ENCODE results near the gene KDM6B. TPM values are rescaled to one million over a fixed set of nuclear protein-coding genes. Genes with fewer than 3 reads are reported as not detected.

The KDM6B gene
- total and polyA plus RNA-seq, 5 donors = 18.6 to 28.1 (median 27.0) TPM

GRCh38 chr17:7854078-7854777, 20.2 kb downstream of the KDM6B start:
- Histone ChIP-seq H3K9me3 (ENCODE audit: control insufficient read depth, low read length) (no peaks in the 10 kb centered on the region), H3K27ac (ENCODE audit: low read length) (peak overlapping the region; percentile 18), H3K4me1 (ENCODE audit: control insufficient read depth, insufficient read depth, low read length) (peaks cover 6% of the 10 kb centered on the region), H3K4me3 (ENCODE audit: low read length) (no peak overlapping the region), H3K27me3 (ENCODE audit: control insufficient read depth, insufficient read depth) (no peaks in the 10 kb centered on the region)
- no peak for ATAC-seq
- 69% methylated on average over 31 of the region's 31 CpGs for WGBS
- peak; percentile 29 to 78 (median 63) for DNase-seq
- intact Hi-C loops (cut with DNase I) = loop anchor here in 1 of 4 donors (10.0 kb wide), 1 partner anchor 109 kb away; no protein-coding TSS in a partner anchor

GRCh38 chr17:7854851-7855659, 21.0 kb downstream of the KDM6B start, which contains the start of gene TMEM88:
TSS of gene TMEM88 (plus strand) at chr17:7855066. CDS start at chr17:7855075, 9 bp downstream.
- Histone ChIP-seq H3K4me3 (ENCODE audit: low read length) (peak within 1 kb of the TSS; percentile 43), H3K4me1 (ENCODE audit: control insufficient read depth, insufficient read depth, low read length) (peaks cover 6% of the 10 kb centered on the region), H3K9me3 (ENCODE audit: control insufficient read depth, low read length) (no peaks in the 10 kb centered on the region), H3K27ac (ENCODE audit: low read length) (peak within 1 kb of the TSS; percentile 80), H3K27me3 (ENCODE audit: control insufficient read depth, insufficient read depth) (no peaks in the 10 kb centered on the region)
- WGBS = 36% methylated on average over 57 of the region's 57 CpGs
- peak; percentile 44 to 83 (median 77) for DNase-seq
- ATAC-seq = peak in 1 of 2 donors; percentile 0
- intact Hi-C loops (cut with DNase I) = loop anchor here in 1 of 4 donors (10.0 kb wide), 1 partner anchor 110 kb away; no protein-coding TSS in a partner anchor

GRCh38 chr17:7855660-7856010, 21.6 kb downstream of the KDM6B start:
- H3K27ac ChIP-seq (ENCODE audit: low read length) = peak overlapping the region; percentile 80
- H3K9me3 ChIP-seq (ENCODE audit: control insufficient read depth, low read length) = no peaks in the 10 kb centered on the region
- H3K4me1 ChIP-seq (ENCODE audit: control insufficient read depth, insufficient read depth, low read length) = peaks cover 6% of the 10 kb centered on the region
- intact Hi-C loops (cut with DNase I) = loop anchor here in 1 of 4 donors (2.0 to 10.0 kb wide), 2 partner anchors 21 to 111 kb away; partner anchors contain the start of gene KDM6B
- H3K4me3 ChIP-seq (ENCODE audit: low read length) = peak overlapping the region; percentile 43
- no peak for ATAC-seq
- 16% methylated on average over 15 of the region's 15 CpGs for WGBS
- peak; percentile 52 to 77 (median 77) for DNase-seq
- H3K27me3 ChIP-seq (ENCODE audit: control insufficient read depth, insufficient read depth) = no peaks in the 10 kb centered on the region

- DNase-seq = peak; percentile 83 to 91 (median 91)
- Histone ChIP-seq H3K4me1 (ENCODE audit: control insufficient read depth, insufficient read depth, low read length) (peaks cover 6% of the 10 kb centered on the region), H3K4me3 (ENCODE audit: low read length) (peak overlapping the region; percentile 43), H3K27me3 (ENCODE audit: control insufficient read depth, insufficient read depth) (no peaks in the 10 kb centered on the region), H3K9me3 (ENCODE audit: control insufficient read depth, low read length) (no peaks in the 10 kb centered on the region), H3K27ac (ENCODE audit: low read length) (peak overlapping the region; percentile 80)
- ATAC-seq = peak; percentile 10 to 34
- intact Hi-C loops (cut with DNase I) = loop anchor here in 1 of 4 donors (2.0 to 10.0 kb wide), 2 partner anchors 21 to 111 kb away; partner anchors contain the start of gene KDM6B
- 9% methylated on average over 29 of the region's 29 CpGs for WGBS
Observed at GRCh38 chr17:7856011-7856810, 22.2 kb downstream of the KDM6B start.

GRCh38 chr17:7856811-7857712, 23.0 kb downstream of the KDM6B start, which contains the start of gene NAA38:
TSS of gene NAA38 (minus strand) at chr17:7857559. CDS start at chr17:7857463, 96 bp downstream.
- under 1% methylated on average over 64 of the region's 64 CpGs for WGBS
- no peaks in the 10 kb centered on the region for H3K9me3 ChIP-seq (ENCODE audit: control insufficient read depth, low read length)
- intact Hi-C loops (cut with DNase I) = loop anchor here in 1 of 4 donors (2.0 to 10.0 kb wide), 2 partner anchors 22 to 112 kb away; partner anchors contain the start of gene KDM6B
- H3K27ac ChIP-seq (ENCODE audit: low read length) = peak within 1 kb of the TSS; percentile 89
- peak within 1 kb of the TSS; percentile 43 for H3K4me3 ChIP-seq (ENCODE audit: low read length)
- ATAC-seq = peak; percentile 88 to 91
- DNase-seq = peak; percentile 97 to 98 (median 98)
- no peaks in the 10 kb centered on the region for H3K27me3 ChIP-seq (ENCODE audit: control insufficient read depth, insufficient read depth)
- H3K4me1 ChIP-seq (ENCODE audit: control insufficient read depth, insufficient read depth, low read length) = peaks cover 6% of the 10 kb centered on the region

GRCh38 chr17:7857713-7858521, 23.9 kb downstream of the KDM6B start, which contains the start of gene CYB5D1:
TSS of gene CYB5D1 (plus strand) at chr17:7858003. CDS start at chr17:7858135, 132 bp downstream.
- Histone ChIP-seq H3K9me3 (ENCODE audit: control insufficient read depth, low read length) (no peaks in the 10 kb centered on the region), H3K27ac (ENCODE audit: low read length) (peak within 1 kb of the TSS; percentile 89), H3K4me3 (ENCODE audit: low read length) (peak within 1 kb of the TSS; percentile 43), H3K4me1 (ENCODE audit: control insufficient read depth, insufficient read depth, low read length) (peaks cover 6% of the 10 kb centered on the region), H3K27me3 (ENCODE audit: control insufficient read depth, insufficient read depth) (no peaks in the 10 kb centered on the region)
- ATAC-seq (peak; percentile 65 to 69), DNase-seq (peak; percentile 92 to 95 (median 93))
- intact Hi-C loops (cut with DNase I) = loop anchor here in 1 of 4 donors (2.0 to 10.0 kb wide), 2 partner anchors 23 to 113 kb away; partner anchors contain the start of gene KDM6B
- 2% methylated on average over 48 of the region's 48 CpGs for WGBS

- WGBS = 29% methylated on average over 20 of the region's 20 CpGs
- Histone ChIP-seq H3K27ac (ENCODE audit: low read length) (peak overlapping the region; percentile 89), H3K4me3 (ENCODE audit: low read length) (peak overlapping the region; percentile 43), H3K27me3 (ENCODE audit: control insufficient read depth, insufficient read depth) (no peaks in the 10 kb centered on the region), H3K4me1 (ENCODE audit: control insufficient read depth, insufficient read depth, low read length) (peaks cover 6% of the 10 kb centered on the region), H3K9me3 (ENCODE audit: control insufficient read depth, low read length) (no peaks in the 10 kb centered on the region)
- intact Hi-C loops (cut with DNase I) = loop anchor here in 1 of 4 donors (10.0 kb wide), 1 partner anchor 114 kb away; no protein-coding TSS in a partner anchor
- ATAC-seq (peak in 1 of 2 donors; percentile 2), DNase-seq (peak; percentile 55 to 80 (median 78))
Observed at GRCh38 chr17:7858522-7858810, 24.4 kb downstream of the KDM6B start.

- H3K4me3 ChIP-seq (ENCODE audit: low read length) = peak overlapping the region; percentile 43
Observed at GRCh38 chr17:7859028-7859427, 25.0 kb downstream of the KDM6B start.

More at GRCh38 chr17:7859028-7859427, 25.0 kb downstream of the KDM6B start:
- intact Hi-C loops (cut with DNase I) = loop anchor here in 1 of 4 donors (10.0 kb wide), 1 partner anchor 114 kb away; no protein-coding TSS in a partner anchor
- ATAC-seq (no peak), DNase-seq (no peak)
- H3K9me3 ChIP-seq (ENCODE audit: control insufficient read depth, low read length) = no peaks in the 10 kb centered on the region
- WGBS = 83% methylated on average over 8 of the region's 8 CpGs
- H3K4me1 ChIP-seq (ENCODE audit: control insufficient read depth, insufficient read depth, low read length) = peaks cover 6% of the 10 kb centered on the region
- no peaks in the 10 kb centered on the region for H3K27me3 ChIP-seq (ENCODE audit: control insufficient read depth, insufficient read depth)
- no peak overlapping the region for H3K27ac ChIP-seq (ENCODE audit: low read length)
